GM12874 (cell line): ENCODE results near the gene TMEM201.

Experiments
- TF ChIP-seq, protein P1 (sequence below): IDR thresholded peaks from 2 replicates; pipeline ENCODE4 v1.5.1; 2011; ENCODE audit warnings: low read depth, mild to moderate bottlenecking, control low read depth, low read length, moderate library complexity; ENCODE audit not compliant: insufficient read depth

The TMEM201 gene

DNA sequence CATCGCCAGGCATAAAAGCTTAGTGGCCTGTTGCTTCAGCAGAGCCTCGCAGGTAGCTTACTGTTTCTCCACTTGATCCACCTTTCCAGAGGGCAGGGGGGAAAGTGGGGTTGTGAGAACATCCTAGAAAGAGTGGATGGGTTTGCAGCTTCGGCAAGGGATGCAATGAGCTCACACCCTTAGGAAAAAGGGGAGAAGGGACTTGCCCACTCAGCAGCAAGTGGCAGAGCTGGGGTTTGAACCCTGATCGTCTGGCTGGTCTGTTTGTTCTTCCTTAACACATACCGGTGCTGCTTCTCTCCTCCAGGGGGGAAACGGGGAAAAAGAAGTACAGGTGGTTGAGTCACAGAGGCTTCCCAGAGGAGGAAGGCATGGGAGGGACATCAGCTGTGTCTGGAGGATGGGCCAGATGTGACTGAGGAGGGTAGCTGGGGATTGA is 1.0 kb downstream of the TMEM201 start:
- TF ChIP-seq, protein P1, sequence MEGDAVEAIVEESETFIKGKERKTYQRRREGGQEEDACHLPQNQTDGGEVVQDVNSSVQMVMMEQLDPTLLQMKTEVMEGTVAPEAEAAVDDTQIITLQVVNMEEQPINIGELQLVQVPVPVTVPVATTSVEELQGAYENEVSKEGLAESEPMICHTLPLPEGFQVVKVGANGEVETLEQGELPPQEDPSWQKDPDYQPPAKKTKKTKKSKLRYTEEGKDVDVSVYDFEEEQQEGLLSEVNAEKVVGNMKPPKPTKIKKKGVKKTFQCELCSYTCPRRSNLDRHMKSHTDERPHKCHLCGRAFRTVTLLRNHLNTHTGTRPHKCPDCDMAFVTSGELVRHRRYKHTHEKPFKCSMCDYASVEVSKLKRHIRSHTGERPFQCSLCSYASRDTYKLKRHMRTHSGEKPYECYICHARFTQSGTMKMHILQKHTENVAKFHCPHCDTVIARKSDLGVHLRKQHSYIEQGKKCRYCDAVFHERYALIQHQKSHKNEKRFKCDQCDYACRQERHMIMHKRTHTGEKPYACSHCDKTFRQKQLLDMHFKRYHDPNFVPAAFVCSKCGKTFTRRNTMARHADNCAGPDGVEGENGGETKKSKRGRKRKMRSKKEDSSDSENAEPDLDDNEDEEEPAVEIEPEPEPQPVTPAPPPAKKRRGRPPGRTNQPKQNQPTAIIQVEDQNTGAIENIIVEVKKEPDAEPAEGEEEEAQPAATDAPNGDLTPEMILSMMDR = no peak

DNA sequence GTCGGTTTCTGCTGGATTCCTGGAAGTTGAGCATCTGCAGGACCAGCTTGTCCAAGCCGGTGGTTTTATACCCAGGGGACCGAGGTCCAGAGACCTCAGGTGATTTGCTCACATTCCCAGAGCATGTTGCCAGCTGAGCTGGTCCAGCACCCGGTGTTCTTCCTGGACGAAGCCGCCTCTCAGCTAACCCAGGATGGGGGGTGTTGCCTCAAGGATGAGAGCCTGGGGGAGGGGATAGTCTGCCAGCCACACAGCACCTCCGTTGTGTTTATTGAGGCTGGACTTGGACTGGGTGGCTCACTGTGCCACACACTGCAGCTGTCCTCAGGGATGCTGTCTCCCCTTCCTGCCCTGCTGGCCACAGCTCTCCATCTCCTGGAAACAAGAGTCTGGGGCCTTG is 1.5 kb downstream of the TMEM201 start:
- TF ChIP-seq, protein P1 = no peak

DNA sequence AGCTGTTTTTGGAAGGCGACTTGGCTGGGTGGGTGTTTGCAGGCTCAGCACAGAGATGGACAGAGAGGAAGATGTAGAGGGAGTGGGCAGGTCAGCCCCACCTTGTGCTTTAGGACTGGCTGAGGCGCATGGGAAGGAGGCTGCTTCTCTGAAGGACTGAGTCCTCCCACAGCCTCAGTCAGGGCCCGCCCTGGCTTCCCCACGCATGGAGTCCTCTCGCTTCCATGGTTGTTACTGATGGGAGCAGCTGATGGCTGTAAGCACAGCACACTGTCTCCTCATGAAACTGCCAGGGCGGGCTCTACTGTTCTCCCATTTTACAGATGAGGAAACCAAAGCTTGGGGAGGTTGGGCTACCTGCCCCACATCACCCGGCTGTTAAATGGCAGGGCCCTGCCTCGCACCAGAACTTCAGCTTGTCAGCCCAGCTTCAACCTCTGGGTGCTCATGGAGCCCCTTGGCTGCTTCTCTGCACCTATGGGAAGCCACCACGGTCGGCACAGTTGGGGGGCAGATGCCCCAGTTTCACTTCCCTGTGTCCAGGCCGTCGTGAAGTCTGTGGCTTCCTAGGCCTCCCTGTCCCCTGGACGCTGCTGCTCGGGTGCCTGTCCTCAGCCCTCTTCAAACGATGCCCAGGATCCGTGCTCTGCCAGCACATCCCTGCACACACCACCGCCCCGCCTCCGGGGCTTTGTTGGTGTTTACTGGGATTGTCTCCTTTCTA is 2.4 kb downstream of the TMEM201 start:
- TF ChIP-seq, protein P1 = no peak

DNA sequence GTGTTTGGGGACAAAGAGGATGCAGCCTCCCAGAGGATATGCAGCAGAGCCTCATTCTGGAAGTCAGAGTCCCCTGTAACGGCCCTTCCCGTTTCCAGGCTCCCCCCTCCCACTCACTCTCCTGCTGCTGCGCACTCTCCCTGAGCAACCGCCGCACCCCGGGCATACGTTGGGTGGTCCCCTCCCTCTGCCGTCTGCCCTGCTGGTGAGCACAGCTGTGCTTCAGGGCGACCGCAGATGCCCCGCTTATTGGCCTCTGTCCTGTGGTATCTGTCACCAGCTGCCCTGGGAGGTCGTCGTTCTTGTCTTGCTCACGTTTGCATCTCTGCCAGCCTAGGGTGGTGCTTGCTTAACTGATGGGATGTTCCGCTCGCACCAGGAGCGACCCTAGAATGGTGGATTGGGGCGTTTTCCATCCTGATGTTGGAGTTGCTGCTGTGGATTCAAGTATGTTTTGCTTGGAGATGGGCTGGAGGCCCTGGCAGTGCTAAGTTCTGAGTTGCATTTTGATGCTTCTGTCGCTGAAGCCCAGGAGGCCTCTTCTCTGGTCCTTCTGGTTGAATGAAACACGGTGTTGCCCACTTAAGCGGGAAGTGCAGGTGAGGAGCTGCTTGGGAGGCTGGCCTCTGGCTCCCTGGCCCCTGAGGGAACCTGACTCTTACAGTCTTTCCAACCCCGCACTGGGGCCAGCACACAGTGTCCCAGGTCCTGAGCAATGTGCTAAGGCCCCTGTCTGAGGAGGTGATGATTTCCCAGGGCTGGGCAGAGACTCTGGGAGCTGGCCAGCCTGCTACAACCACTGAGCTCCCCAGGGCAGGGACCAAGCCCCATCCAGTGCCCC is 3.2 kb downstream of the TMEM201 start:
- TF ChIP-seq, protein P1 = no peak

DNA sequence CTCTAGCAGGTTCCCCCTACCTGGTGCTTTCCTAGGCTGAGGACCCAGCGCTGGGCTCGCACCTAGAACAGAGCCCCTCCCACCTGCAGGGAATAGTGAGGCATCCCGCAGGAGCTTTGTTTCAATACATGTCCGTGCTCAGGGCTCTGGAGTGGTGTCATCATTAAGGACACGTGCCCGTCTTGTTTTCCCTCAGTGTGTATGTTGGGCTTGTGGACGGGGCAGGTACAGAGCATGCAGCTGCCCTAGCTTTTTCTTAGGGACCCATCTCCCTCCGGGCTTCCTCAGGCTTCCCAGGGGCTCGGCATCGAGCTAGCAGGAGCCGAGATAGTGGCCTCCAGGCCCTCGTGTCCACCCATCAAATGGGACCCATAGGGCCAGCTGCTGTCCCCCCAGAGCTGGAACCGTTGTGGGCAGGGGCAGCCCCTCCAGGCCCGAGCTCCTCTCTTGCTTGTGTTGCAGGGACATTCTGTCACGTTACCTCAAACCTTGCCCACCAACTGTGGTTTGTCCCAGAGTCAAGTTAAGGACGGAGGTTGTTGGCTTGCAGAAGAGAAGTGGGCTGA is 3.9 kb downstream of the TMEM201 start:
- TF ChIP-seq, protein P1 = no peak

DNA sequence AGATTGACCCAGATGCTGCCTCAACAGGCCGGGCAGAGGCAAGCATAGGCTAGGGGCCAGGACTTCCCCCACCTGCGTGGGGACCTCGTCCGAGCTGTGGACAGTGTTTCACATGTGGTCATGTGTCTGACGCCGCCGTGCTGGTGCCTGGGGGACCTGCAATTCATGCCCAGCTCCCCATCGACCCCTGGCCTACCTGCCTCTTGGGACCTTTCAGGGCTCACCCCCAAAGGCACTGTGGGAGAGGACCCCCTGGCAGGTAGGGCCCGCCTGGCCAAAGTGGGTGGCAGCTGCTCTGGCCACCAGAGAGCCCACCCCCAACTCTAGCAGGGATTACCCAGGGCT is 4.4 kb downstream of the TMEM201 start:
- TF ChIP-seq, protein P1 = no peak
